ENCODE data around the gene TAF1A. TPM values are rescaled to one million over a fixed set of nuclear protein-coding genes. Genes with fewer than 3 reads are reported as not detected.

Gene TAF1A
- total and polyA plus RNA-seq, 2 of the 8 experiments (the other 6 are each of a cell fraction or from before 2014, with no cell fraction given), result 3.3 to 16.7 TPM

GRCh38 chr1:222579316-222579715, 10.4 kb downstream of the TAF1A start (continued):
- no peak for TF ChIP-seq TCF12 (IDR thresholded peaks at IDR 0.05; ENCODE audit: low read depth, low read length)
- no peak for TF ChIP-seq TAF1 (IDR thresholded peaks at IDR 0.05; ENCODE audit: low read depth, low read length)
- no peak for TF ChIP-seq CBX5 (IDR thresholded peaks at IDR 0.05; ENCODE audit: low read depth, low read length)
- TF ChIP-seq FOSL1 (IDR thresholded peaks at IDR 0.05; ENCODE audit: insufficient read depth, low read depth, low read length), result no peak
- TF ChIP-seq TAF7 (optimal IDR thresholded peaks at IDR 0.05; ENCODE audit: borderline replicate concordance, low read depth, low read length), result no peak
- TF ChIP-seq SP2 (IDR thresholded peaks at IDR 0.05; ENCODE audit: low read length), result no peak
- TF ChIP-seq ATF3 (IDR thresholded peaks at IDR 0.05; ENCODE audit: insufficient read depth, low read depth, low read length), result no peak
